Measurements from ENCODE around the gene NDUFC2. TPM values are rescaled to one million over a fixed set of nuclear protein-coding genes. Genes with fewer than 3 reads are reported as not detected.

The NDUFC2 gene
- total and polyA plus RNA-seq, 2 experiments from 2014 or later = 122 to 711 TPM

- H3K4me3 Mint-ChIP-seq = no peak overlapping the region
- H3K9me3 Mint-ChIP-seq = no peaks in the 10 kb centered on the region
- Histone ChIP-seq H3K27me3 (ENCODE audit: insufficient read depth) (no peaks in the 10 kb centered on the region), H3K4me3 (no peak overlapping the region), H2AFZ (no peak overlapping the region; the same call in 1 of the 2 replicates), H3K4me1 (ENCODE audit: insufficient read depth) (peaks cover 3% of the 10 kb centered on the region), H3F3A (replicated peaks; ENCODE audit: low read depth) (no peaks in the 10 kb centered on the region), H3K27ac (ENCODE audit: low read depth) (no peak overlapping the region), H3K36me3 (ENCODE audit: insufficient read depth) (no peaks in the 10 kb centered on the region), H3K9me2 (ENCODE audit: insufficient read depth) (no peaks in the 10 kb centered on the region), H3K4me2 (no peak overlapping the region), H3K79me2 (replicated peaks; ENCODE audit: insufficient read depth) (no peaks in the 10 kb centered on the region), H4K20me1 (replicated peaks; ENCODE audit: insufficient read depth) (no peaks in the 10 kb centered on the region)
- H3K36me3 Mint-ChIP-seq (ENCODE audit: low read depth) = no peaks in the 10 kb centered on the region
- H3K27me3 Mint-ChIP-seq (ENCODE audit: insufficient read depth, low read depth, poor library complexity) = peaks cover 4% of the 10 kb centered on the region
- H3K27ac Mint-ChIP-seq = no peak overlapping the region
- peaks cover 15% of the 10 kb centered on the region for H3K4me1 Mint-ChIP-seq
- ATAC-seq (no peak), DNase-seq (ENCODE audit: low spot score) (no peak)
- no peak for TF ChIP-seq ZNF331 (CRISPR knock-in tag; IDR thresholded peaks at IDR 0.05; ENCODE audit: low read depth)
- TF ChIP-seq ZNF114 (CRISPR knock-in tag; IDR thresholded peaks at IDR 0.05) = no peak
- TF ChIP-seq, protein P1, sequence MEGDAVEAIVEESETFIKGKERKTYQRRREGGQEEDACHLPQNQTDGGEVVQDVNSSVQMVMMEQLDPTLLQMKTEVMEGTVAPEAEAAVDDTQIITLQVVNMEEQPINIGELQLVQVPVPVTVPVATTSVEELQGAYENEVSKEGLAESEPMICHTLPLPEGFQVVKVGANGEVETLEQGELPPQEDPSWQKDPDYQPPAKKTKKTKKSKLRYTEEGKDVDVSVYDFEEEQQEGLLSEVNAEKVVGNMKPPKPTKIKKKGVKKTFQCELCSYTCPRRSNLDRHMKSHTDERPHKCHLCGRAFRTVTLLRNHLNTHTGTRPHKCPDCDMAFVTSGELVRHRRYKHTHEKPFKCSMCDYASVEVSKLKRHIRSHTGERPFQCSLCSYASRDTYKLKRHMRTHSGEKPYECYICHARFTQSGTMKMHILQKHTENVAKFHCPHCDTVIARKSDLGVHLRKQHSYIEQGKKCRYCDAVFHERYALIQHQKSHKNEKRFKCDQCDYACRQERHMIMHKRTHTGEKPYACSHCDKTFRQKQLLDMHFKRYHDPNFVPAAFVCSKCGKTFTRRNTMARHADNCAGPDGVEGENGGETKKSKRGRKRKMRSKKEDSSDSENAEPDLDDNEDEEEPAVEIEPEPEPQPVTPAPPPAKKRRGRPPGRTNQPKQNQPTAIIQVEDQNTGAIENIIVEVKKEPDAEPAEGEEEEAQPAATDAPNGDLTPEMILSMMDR (conservative IDR thresholded peaks at IDR 0.05; ENCODE audit: low read depth in 2 of 2) = no peak
- TF ChIP-seq REST (IDR thresholded peaks at IDR 0.05; ENCODE audit: unreplicated experiment) = no peak
- TF ChIP-seq EZH2 (IDR thresholded peaks at IDR 0.05; ENCODE audit: low read depth, unreplicated experiment) = no peak
- TF ChIP-seq CREB1 (CRISPR knock-in tag; IDR thresholded peaks at IDR 0.05; ENCODE audit: low read depth) = no peak
- TF ChIP-seq ZNF462 (CRISPR knock-in tag; IDR thresholded peaks at IDR 0.05) = no peak
- TF ChIP-seq, protein P2, sequence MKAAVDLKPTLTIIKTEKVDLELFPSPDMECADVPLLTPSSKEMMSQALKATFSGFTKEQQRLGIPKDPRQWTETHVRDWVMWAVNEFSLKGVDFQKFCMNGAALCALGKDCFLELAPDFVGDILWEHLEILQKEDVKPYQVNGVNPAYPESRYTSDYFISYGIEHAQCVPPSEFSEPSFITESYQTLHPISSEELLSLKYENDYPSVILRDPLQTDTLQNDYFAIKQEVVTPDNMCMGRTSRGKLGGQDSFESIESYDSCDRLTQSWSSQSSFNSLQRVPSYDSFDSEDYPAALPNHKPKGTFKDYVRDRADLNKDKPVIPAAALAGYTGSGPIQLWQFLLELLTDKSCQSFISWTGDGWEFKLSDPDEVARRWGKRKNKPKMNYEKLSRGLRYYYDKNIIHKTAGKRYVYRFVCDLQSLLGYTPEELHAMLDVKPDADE (IDR thresholded peaks at IDR 0.05) = no peak
- no peak for TF ChIP-seq NANOG (IDR thresholded peaks at IDR 0.05; ENCODE audit: borderline replicate concordance)
- TF ChIP-seq STAT1 (IDR thresholded peaks at IDR 0.05; ENCODE audit: unreplicated experiment) = no peak
- no peak for TF ChIP-seq EZH2phosphoT487 (IDR thresholded peaks at IDR 0.05; ENCODE audit: unreplicated experiment)
Observed at GRCh38 chr11:78036313-78036712, 43.3 kb downstream of the NDUFC2 start.
